Mesenchymal stem cell (in vitro differentiated cells and primary cell): Measurements from ENCODE around the gene FUS.
A peak's percentile ranks its signal among the peaks of the same experiment; 100 is the strongest.
"Not testable (repeated sequence)": the region's sequence is repeated elsewhere in the genome, so short reads cannot be mapped to it uniquely, and the experiment has no call there.

ENCODE experiments used
- DNase-seq: peaks from one replicate; pipeline ENCODE4 v3.0.0-alpha.2; 2013
- H2AFZ ChIP-seq: one replicate; pipeline ENCODE4 v1.6.1; 2013; ENCODE audit warnings: low read depth, mild to moderate bottlenecking, control low read depth, inconsistent platforms, low read length, moderate library complexity
- H2AK5ac ChIP-seq: 2 replicates; pipeline ENCODE4 v1.6.1; 2013; ENCODE audit warnings: low read length, moderate library complexity, mild to moderate bottlenecking, inconsistent platforms; ENCODE audit not compliant: severe bottlenecking
- H2BK120ac ChIP-seq: one replicate; pipeline ENCODE4 v1.6.1; 2013; ENCODE audit warnings: low read depth, mild to moderate bottlenecking, inconsistent platforms, low read length, moderate library complexity
- H2BK12ac ChIP-seq, 2 experiments: one replicate each; pipeline ENCODE4 v1.6.1; 2013; ENCODE audit warnings: inconsistent platforms in 2 of 2, low read length in 2 of 2, mild to moderate bottlenecking in 2 of 2, moderate library complexity in 2 of 2, control low read depth in 1 of 2
- H2BK15ac ChIP-seq: one replicate; pipeline ENCODE4 v1.6.1; 2013; ENCODE audit warnings: mild to moderate bottlenecking, low read depth, inconsistent platforms; ENCODE audit not compliant: poor library complexity, severe bottlenecking
- H2BK5ac ChIP-seq: 2 replicates; pipeline ENCODE4 v1.6.1; 2013; ENCODE audit warnings: low read depth, mild to moderate bottlenecking, low read length, control low read depth, inconsistent platforms; ENCODE audit not compliant: poor library complexity, severe bottlenecking
- H3K14ac ChIP-seq, 2 experiments: one replicate each; pipeline ENCODE4 v1.6.1; 2013; ENCODE audit warnings: inconsistent platforms in 2 of 2, low read length in 2 of 2, control low read depth in 1 of 2, mild to moderate bottlenecking in 1 of 2, moderate library complexity in 1 of 2
- H3K18ac ChIP-seq, 2 experiments: one replicate each; pipeline ENCODE4 v1.6.1; 2013; ENCODE audit warnings: inconsistent platforms in 2 of 2, low read length in 2 of 2, control low read depth in 1 of 2, low read depth in 1 of 2, mild to moderate bottlenecking in 1 of 2
- H3K23ac ChIP-seq, 2 experiments: one replicate each; pipeline ENCODE4 v1.6.1; 2013; ENCODE audit warnings: inconsistent platforms in 2 of 2, low read length in 2 of 2, mild to moderate bottlenecking in 2 of 2, moderate library complexity in 2 of 2, control low read depth in 1 of 2
- H3K27ac ChIP-seq: 2 replicates; pipeline ENCODE4 v1.5.1; 2013; ENCODE audit warnings: mild to moderate bottlenecking, moderate library complexity, low read length, control low read depth, inconsistent platforms; ENCODE audit not compliant: poor library complexity, severe bottlenecking
- H3K27me3 ChIP-seq, 2 experiments: 2 replicates each; pipeline versions ENCODE4 v1.6.1 to v1.7.0; 2013; ENCODE audit warnings: low read length in 2 of 2, mild to moderate bottlenecking in 2 of 2, moderate library complexity in 2 of 2, control low read depth in 1 of 2, inconsistent platforms in 1 of 2; ENCODE audit not compliant: control insufficient read depth in 1 of 2, insufficient read depth in 1 of 2
- H3K36me3 ChIP-seq, 2 experiments: 2 replicates each; pipeline versions ENCODE4 v1.6.1 to v1.7.0; 2013; ENCODE audit warnings: low read length in 2 of 2, control low read depth in 1 of 2, inconsistent platforms in 1 of 2, low read depth in 1 of 2, mild to moderate bottlenecking in 1 of 2; ENCODE audit not compliant: insufficient read depth in 2 of 2, control insufficient read depth in 1 of 2
- H3K4ac ChIP-seq, 2 experiments: one replicate each; pipeline ENCODE4 v1.6.1; 2013; ENCODE audit warnings: inconsistent platforms in 2 of 2, low read length in 2 of 2, mild to moderate bottlenecking in 2 of 2, moderate library complexity in 2 of 2, control low read depth in 1 of 2, low read depth in 1 of 2
- H3K4me1 ChIP-seq: 2 replicates; pipeline ENCODE4 v1.6.1; 2013; ENCODE audit warnings: low read depth, low read length, control low read depth; ENCODE audit not compliant: control insufficient read depth, insufficient read depth
- H3K4me2 ChIP-seq: 2 replicates; pipeline ENCODE4 v1.6.1; 2013; ENCODE audit warnings: low read length, mild to moderate bottlenecking, inconsistent platforms; ENCODE audit not compliant: poor library complexity, severe bottlenecking
- H3K4me3 ChIP-seq, 2 experiments: 2 replicates each; pipeline versions ENCODE4 v1.5.1 to v1.7.0; 2013; ENCODE audit warnings: low read length in 2 of 2, mild to moderate bottlenecking in 2 of 2, control low read depth in 1 of 2, low read depth in 1 of 2; ENCODE audit not compliant: insufficient read depth in 1 of 2
- H3K79me1 ChIP-seq: replicated peaks from 2 replicates; pipeline ENCODE4 v1.6.1; 2013; ENCODE audit warnings: mild to moderate bottlenecking, control low read depth, low read length, inconsistent platforms; ENCODE audit not compliant: poor library complexity, severe bottlenecking
- H3K9ac ChIP-seq: 2 replicates; pipeline ENCODE4 v1.7.0; 2013; ENCODE audit warnings: mild to moderate bottlenecking, low read length, moderate library complexity
- H3K9me3 ChIP-seq: 2 replicates; pipeline ENCODE4 v1.7.0; 2013; ENCODE audit warnings: mild to moderate bottlenecking, low read length; ENCODE audit not compliant: control insufficient read depth
- H4K8ac ChIP-seq: one replicate; pipeline ENCODE4 v1.6.1; 2013; ENCODE audit warnings: inconsistent platforms, mild to moderate bottlenecking, low read length, moderate library complexity
- H4K91ac ChIP-seq: one replicate; pipeline ENCODE4 v1.6.1; 2013; ENCODE audit warnings: mild to moderate bottlenecking, low read length, inconsistent platforms
- WGBS: methylation state at CpG from one replicate; pipeline ENCODE4 v1.1.7; 2013; ENCODE audit warnings: mixed read lengths; 5-methylcytosine and 5-hydroxymethylcytosine counted together

Gene FUS

DNA sequence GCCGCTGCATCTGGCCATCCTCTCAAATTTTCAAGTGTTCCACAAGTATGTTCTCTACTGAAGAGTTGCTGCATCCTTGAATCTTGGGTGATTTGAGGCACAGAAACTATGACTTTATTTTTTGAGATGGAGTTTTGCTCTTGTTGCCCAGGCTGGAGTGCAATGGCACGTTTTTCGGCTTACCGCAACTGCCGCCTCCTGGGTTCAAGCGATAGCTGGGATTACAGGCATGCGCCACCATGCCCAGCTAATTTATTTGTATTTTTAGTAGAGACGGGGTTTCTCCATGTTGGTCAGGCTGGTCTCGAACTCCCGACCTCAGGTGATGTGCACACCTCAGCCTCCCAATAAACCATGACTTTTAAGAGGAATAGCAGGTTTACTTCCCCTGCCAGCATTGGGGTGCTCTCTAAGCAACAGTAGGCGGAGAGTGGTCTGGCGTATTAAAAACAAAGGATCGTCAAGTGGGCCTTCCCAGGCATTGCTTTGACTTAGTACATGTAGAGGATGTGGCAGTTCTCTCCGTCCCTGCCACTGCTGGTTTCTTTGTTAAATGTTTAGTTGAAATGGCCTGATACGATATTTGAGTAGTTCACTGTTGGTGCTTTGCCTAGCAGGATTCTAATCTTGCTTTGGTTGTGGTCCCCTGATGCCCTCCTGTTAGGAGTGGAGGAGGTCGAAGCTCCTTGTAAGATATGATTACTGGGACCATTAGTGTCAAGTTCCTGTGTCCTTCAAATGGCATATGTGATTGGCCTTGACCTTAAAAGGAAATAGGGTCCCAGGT is 13.1 kb downstream of the FUS start:
- no peaks in the 10 kb centered on the region for H3K9me3 ChIP-seq
- H2BK15ac ChIP-seq, result no peak overlapping the region
- no peak overlapping the region for H3K23ac ChIP-seq
- no peak overlapping the region for H2AFZ ChIP-seq
- H3K18ac ChIP-seq, result no peak overlapping the region
- no peak overlapping the region for H2BK5ac ChIP-seq
- H4K91ac ChIP-seq, result no peak overlapping the region
- H3K14ac ChIP-seq, result no peak overlapping the region
- no peak for DNase-seq
- H3K4ac ChIP-seq, result no peak overlapping the region
- peaks cover 82 to 98% of the 10 kb centered on the region in 2 experiments for H3K36me3 ChIP-seq
- no peaks in the 10 kb centered on the region for H3K27me3 ChIP-seq
- H2BK120ac ChIP-seq, result no peak overlapping the region
- no peak overlapping the region for H3K27ac ChIP-seq
- no peak overlapping the region for H2AK5ac ChIP-seq
- no peak overlapping the region for H3K9ac ChIP-seq
- no peak overlapping the region for H4K8ac ChIP-seq
- H3K4me2 ChIP-seq, result no peak overlapping the region
- WGBS, result 94% methylated on average over 16 of the region's 16 CpGs
- H3K4me3 ChIP-seq, result no peak overlapping the region
- H3K79me1 ChIP-seq, result peaks cover 17% of the 10 kb centered on the region
- H2BK12ac ChIP-seq, result no peak overlapping the region
- H3K4me1 ChIP-seq, result no peaks in the 10 kb centered on the region

DNA sequence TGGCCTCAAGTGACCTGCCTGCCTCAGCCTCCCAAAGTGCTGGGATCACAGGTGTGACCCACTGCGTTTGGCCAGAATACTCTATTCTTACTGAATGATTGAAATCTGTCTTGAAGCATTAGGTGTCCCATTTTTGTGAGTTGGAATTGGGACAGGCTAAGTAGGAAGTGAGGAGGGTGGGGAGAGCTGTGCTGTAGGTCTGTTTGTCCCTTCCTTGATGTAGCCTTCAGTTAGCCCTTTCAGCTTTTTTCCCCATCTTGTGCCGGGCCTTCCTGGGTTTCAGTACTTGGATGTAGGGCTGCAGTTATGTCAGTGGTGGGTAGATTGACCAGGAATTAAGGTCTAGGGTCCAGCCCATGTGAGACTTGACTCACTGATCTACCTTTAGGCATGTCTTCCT is 13.9 kb downstream of the FUS start:
- no peak overlapping the region for H4K8ac ChIP-seq
- no peak overlapping the region for H2BK12ac ChIP-seq
- H3K36me3 ChIP-seq, result peaks cover 83 to 97% of the 10 kb centered on the region in 2 experiments
- no peaks in the 10 kb centered on the region for H3K4me1 ChIP-seq
- no peak overlapping the region for H3K27ac ChIP-seq
- H3K4me3 ChIP-seq, result no peak overlapping the region
- no peak overlapping the region for H3K4ac ChIP-seq
- H3K4me2 ChIP-seq, result no peak overlapping the region
- H3K79me1 ChIP-seq, result peaks cover 20% of the 10 kb centered on the region
- no peak overlapping the region for H3K14ac ChIP-seq
- 100% methylated on average over 1 of the region's 2 CpGs for WGBS
- DNase-seq, result no peak
- no peak overlapping the region for H2BK15ac ChIP-seq
- H2BK5ac ChIP-seq, result no peak overlapping the region
- H2BK120ac ChIP-seq, result no peak overlapping the region
- no peak overlapping the region for H2AFZ ChIP-seq
- no peak overlapping the region for H3K9ac ChIP-seq
- H3K18ac ChIP-seq, result no peak overlapping the region
- no peak overlapping the region for H2AK5ac ChIP-seq
- H3K9me3 ChIP-seq, result no peaks in the 10 kb centered on the region
- H3K27me3 ChIP-seq, result no peaks in the 10 kb centered on the region
- no peak overlapping the region for H4K91ac ChIP-seq
- no peak overlapping the region for H3K23ac ChIP-seq

DNA sequence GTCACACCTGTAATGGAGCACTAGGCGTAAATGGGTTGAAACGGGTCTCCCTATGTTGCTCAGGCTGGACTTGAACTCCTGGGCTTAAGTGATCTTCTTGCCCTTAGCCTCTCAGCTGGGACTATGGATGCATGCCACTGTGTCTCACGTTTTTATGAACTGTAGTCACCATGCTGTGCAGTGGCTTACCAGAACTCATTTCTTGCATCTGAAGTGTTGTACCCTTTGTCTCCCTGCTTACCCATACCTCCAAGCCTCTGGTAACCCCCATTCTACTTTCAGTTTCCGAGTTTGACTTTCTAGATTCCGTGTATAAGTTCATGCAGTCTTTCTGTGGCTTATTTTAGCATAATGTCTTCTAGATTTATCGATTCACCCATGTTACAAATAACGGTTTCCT is 15.0 kb downstream of the FUS start:
- H3K4me2 ChIP-seq, result no peak overlapping the region
- no peak overlapping the region for H3K27ac ChIP-seq
- no peaks in the 10 kb centered on the region for H3K27me3 ChIP-seq
- no peaks in the 10 kb centered on the region for H3K9me3 ChIP-seq
- H2BK15ac ChIP-seq, result no peak overlapping the region
- H3K23ac ChIP-seq, result no peak overlapping the region
- 95% methylated on average over 7 of the region's 7 CpGs for WGBS
- H2BK12ac ChIP-seq, result peak overlapping the region in 1 of 2 experiments; percentile 3
- no peak overlapping the region for H2AK5ac ChIP-seq
- no peaks in the 10 kb centered on the region for H3K4me1 ChIP-seq
- H3K79me1 ChIP-seq, result peaks cover 20% of the 10 kb centered on the region
- no peak overlapping the region for H4K8ac ChIP-seq
- no peak overlapping the region for H3K14ac ChIP-seq
- no peak overlapping the region for H2BK120ac ChIP-seq
- H3K4ac ChIP-seq, result no peak overlapping the region
- peaks cover 84 to 97% of the 10 kb centered on the region in 2 experiments for H3K36me3 ChIP-seq
- no peak overlapping the region for H2BK5ac ChIP-seq
- H2AFZ ChIP-seq, result no peak overlapping the region
- H4K91ac ChIP-seq, result no peak overlapping the region
- no peak overlapping the region for H3K18ac ChIP-seq
- no peak overlapping the region for H3K9ac ChIP-seq
- H3K4me3 ChIP-seq, result no peak overlapping the region
- no peak for DNase-seq

DNA sequence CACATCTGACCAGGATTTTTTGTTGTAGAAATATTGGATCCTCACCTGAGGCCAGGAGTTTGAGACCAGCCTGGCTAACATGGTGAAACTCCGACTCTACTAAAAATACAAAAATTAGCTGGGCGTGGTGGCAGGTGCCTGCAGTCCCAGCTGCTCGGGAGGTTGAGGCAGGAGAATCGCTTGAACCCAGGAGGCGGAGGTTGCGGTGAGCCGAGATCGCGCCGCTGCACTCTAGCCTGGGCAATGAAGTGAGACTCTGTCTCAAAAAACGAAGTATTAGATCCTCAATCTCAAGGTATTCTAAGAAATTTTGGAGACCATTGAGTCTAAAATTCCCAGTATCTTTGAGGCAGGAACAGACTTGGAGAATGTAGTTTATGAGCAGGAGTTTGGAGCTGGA is 15.9 kb downstream of the FUS start:
- not testable (repeated sequence) for H2BK12ac ChIP-seq, H3K4me2 ChIP-seq, H3K14ac ChIP-seq, H3K9ac ChIP-seq, H3K9me3 ChIP-seq, H3K4me1 ChIP-seq, H2BK120ac ChIP-seq, H2AFZ ChIP-seq, H4K8ac ChIP-seq, DNase-seq, H2BK15ac ChIP-seq, H3K27me3 ChIP-seq, H4K91ac ChIP-seq, H3K27ac ChIP-seq, H3K18ac ChIP-seq, H3K4me3 ChIP-seq, H2AK5ac ChIP-seq, H3K4ac ChIP-seq, H3K23ac ChIP-seq, H2BK5ac ChIP-seq
- Histone ChIP-seq H3K36me3 (peaks cover 82 to 89% of the 10 kb centered on the region in 2 experiments), H3K79me1 (peaks cover 20% of the 10 kb centered on the region)
- WGBS, result 99% methylated on average over 9 of the region's 11 CpGs
